CD4-positive, alpha-beta T cell treated with Interleukin-21 for 1 hour (primary cell): ENCODE measurements around the gene TCEAL8.

Experiments used
- DNase-seq: peaks from one replicate; pipeline ENCODE4 v3.0.0-alpha.2; 2020

The TCEAL8 gene

GRCh38 chrX:103212749-103213457, 42.1 kb downstream of the TCEAL8 start:
- no peak for DNase-seq

GRCh38 chrX:103211012-103211715, 43.8 kb downstream of the TCEAL8 start:
- DNase-seq: peak; percentile 56

GRCh38 chrX:103210056-103210455, 44.9 kb downstream of the TCEAL8 start:
- no peak for DNase-seq
